Chondrocyte (in vitro differentiated cells): ENCODE measurements around the gene IGFLR1. TPM values are rescaled to one million over a fixed set of nuclear protein-coding genes. Genes with fewer than 3 reads are reported as not detected.

ENCODE experiments used
- DNase-seq: peaks from one replicate; pipeline ENCODE4 v3.0.0; 2021; ENCODE audit warnings: mixed read lengths, low spot score
- H3K27ac Mint-ChIP-seq: one replicate; pipeline ENCODE4 v1.8.0; 2021; ENCODE audit warnings: mild to moderate bottlenecking, moderate library complexity, mixed read lengths; ENCODE audit not compliant: unreplicated experiment
- H3K27me3 Mint-ChIP-seq: 2 replicates; pipeline ENCODE4 v1.8.0; 2021; ENCODE audit warnings: low read depth, mixed read lengths
- H3K36me3 Mint-ChIP-seq: 2 replicates; pipeline ENCODE4 v1.8.0; 2021; ENCODE audit warnings: low read depth, mixed read lengths
- H3K4me1 Mint-ChIP-seq: 2 replicates; pipeline ENCODE4 v1.8.0; 2021; ENCODE audit warnings: low read depth, mild to moderate bottlenecking, mixed read lengths
- H3K4me3 Mint-ChIP-seq: one replicate; pipeline ENCODE4 v1.8.0; 2021; ENCODE audit warnings: mild to moderate bottlenecking, moderate library complexity, mixed read lengths; ENCODE audit not compliant: unreplicated experiment
- H3K9me3 Mint-ChIP-seq: 2 replicates; pipeline ENCODE4 v1.8.0; 2021; ENCODE audit warnings: low read depth, mixed read lengths
- CTCF ChIP-seq: fragments of 200-600 bp; sonication (generic); IDR thresholded peaks from 2 replicates; pipeline ENCODE4 v1.5.0; 2021; ENCODE audit warnings: antibody characterized with exemption, mild to moderate bottlenecking, moderate library complexity
- total RNA-seq: library from RNA; stranded (reverse); gene quantifications from 3 replicates; pipeline ENCODE4 v1.2.1, GENCODE V29; 2021

The IGFLR1 gene
- total RNA-seq, 1 donor from 2014 or later = 0.99 TPM

GRCh38 chr19:35713904-35714495, 28.3 kb downstream of the IGFLR1 start:
- no peak overlapping the region for H3K4me3 Mint-ChIP-seq
- H3K27ac Mint-ChIP-seq = no peak overlapping the region
- no peaks in the 10 kb centered on the region for H3K27me3 Mint-ChIP-seq
- no peak for TF ChIP-seq CTCF
- no peak for DNase-seq
- no peaks in the 10 kb centered on the region for H3K9me3 Mint-ChIP-seq
- H3K4me1 Mint-ChIP-seq = peaks cover 20% of the 10 kb centered on the region
- no peaks in the 10 kb centered on the region for H3K36me3 Mint-ChIP-seq

- no peaks in the 10 kb centered on the region for H3K36me3 Mint-ChIP-seq
- no peak overlapping the region for H3K27ac Mint-ChIP-seq
- no peak for TF ChIP-seq CTCF
- H3K9me3 Mint-ChIP-seq = no peaks in the 10 kb centered on the region
- no peaks in the 10 kb centered on the region for H3K27me3 Mint-ChIP-seq
- no peak overlapping the region for H3K4me3 Mint-ChIP-seq
- peaks cover 17% of the 10 kb centered on the region for H3K4me1 Mint-ChIP-seq
- DNase-seq = no peak
These were observed 28.8 kb downstream of the IGFLR1 start for GRCh38 chr19:35713506-35713850.

- H3K27ac Mint-ChIP-seq = no peak overlapping the region
- TF ChIP-seq CTCF = no peak
- H3K9me3 Mint-ChIP-seq = no peaks in the 10 kb centered on the region
- DNase-seq = no peak
- no peaks in the 10 kb centered on the region for H3K27me3 Mint-ChIP-seq
- peaks cover 17% of the 10 kb centered on the region for H3K4me1 Mint-ChIP-seq
- no peaks in the 10 kb centered on the region for H3K36me3 Mint-ChIP-seq
- H3K4me3 Mint-ChIP-seq = no peak overlapping the region
These were observed 29.4 kb downstream of the IGFLR1 start for GRCh38 chr19:35712567-35713505.

- Mint-ChIP-seq H3K9me3 (no peaks in the 10 kb centered on the region), H3K27ac (no peak overlapping the region), H3K4me1 (peaks cover 8% of the 10 kb centered on the region), H3K36me3 (no peaks in the 10 kb centered on the region), H3K4me3 (no peak overlapping the region), H3K27me3 (no peaks in the 10 kb centered on the region)
- no peak for TF ChIP-seq CTCF
- DNase-seq = no peak
These were observed 31.2 kb downstream of the IGFLR1 start for GRCh38 chr19:35710784-35711723.

GRCh38 chr19:35708391-35708790, 33.9 kb downstream of the IGFLR1 start:
- Mint-ChIP-seq H3K27ac (no peak overlapping the region), H3K4me1 (peaks cover 4% of the 10 kb centered on the region), H3K9me3 (no peaks in the 10 kb centered on the region), H3K27me3 (no peaks in the 10 kb centered on the region), H3K4me3 (no peak overlapping the region), H3K36me3 (no peaks in the 10 kb centered on the region)
- TF ChIP-seq CTCF = no peak
- no peak for DNase-seq
